GM18505 (cell line): ENCODE data around the gene CSRP1.

Experiments used
- ATAC-seq: cut with Tn5 transposase; IDR thresholded peaks from one replicate; pipeline ENCODE4 v1.9.1; 2021; ENCODE audit not compliant: unreplicated experiment
- POLR2A ChIP-seq: IDR thresholded peaks from 4 replicates; pipeline ENCODE4 v1.6.1; 2011; ENCODE audit warnings: borderline replicate concordance; ENCODE audit not compliant: insufficient read depth, insufficient read length; ENCODE audit errors: extremely low read depth

CSRP1 gene

DNA sequence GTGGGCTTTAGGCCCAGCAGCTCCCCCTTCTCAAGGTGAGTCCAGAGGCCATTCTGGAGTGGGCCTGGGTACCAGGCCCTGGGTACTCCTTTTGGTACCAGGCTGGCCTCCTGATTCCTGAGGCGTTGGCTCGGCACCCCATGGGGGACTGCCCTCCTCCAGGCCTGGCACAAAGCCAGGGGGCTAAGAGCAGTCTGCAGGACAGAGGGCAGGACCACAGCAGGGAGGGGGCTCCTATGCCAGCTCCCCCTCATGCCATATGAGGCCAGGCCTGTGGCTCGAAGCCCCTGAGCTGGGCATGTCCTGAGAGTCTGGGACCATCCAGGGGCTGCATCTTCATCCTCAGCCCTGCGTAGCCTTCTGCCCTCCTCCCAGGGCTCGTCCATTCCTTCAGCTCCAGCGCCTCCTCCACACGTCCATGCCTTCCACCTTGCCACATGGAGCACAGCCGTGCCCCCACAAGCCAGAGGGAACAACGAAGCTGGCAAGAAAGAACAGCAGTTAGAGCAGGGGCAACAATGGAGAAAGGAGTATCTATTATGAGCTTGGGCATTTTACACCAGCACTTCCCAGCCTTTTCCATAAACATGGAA, 41.1 kb downstream of the CSRP1 start:
- TF ChIP-seq POLR2A: no peak
- no peak for ATAC-seq

DNA sequence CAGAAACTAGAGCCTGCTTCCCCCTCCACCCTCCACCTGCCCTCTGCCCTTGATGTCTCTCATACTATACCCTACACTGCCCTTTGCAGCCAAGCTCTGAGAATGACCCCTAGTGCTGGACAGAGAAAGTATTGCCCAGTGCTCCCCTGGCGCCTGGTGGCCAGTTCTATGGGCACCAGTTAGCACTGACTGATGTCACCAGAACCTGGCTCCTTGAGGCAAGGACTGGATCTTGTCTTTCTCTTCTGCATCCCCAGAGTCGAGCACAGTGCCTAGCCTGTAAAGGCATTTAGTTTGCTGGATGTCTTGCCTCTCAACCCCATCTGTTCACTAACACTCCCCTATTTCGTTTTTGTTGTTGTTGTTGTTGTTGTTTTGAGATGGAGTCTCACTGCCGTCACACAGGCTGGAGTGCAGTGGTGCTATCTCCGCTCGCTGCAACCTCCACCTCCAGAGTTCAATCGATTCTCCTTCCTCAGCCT, 43.8 kb downstream of the CSRP1 start:
- no peak for TF ChIP-seq POLR2A
- ATAC-seq: no peak

DNA sequence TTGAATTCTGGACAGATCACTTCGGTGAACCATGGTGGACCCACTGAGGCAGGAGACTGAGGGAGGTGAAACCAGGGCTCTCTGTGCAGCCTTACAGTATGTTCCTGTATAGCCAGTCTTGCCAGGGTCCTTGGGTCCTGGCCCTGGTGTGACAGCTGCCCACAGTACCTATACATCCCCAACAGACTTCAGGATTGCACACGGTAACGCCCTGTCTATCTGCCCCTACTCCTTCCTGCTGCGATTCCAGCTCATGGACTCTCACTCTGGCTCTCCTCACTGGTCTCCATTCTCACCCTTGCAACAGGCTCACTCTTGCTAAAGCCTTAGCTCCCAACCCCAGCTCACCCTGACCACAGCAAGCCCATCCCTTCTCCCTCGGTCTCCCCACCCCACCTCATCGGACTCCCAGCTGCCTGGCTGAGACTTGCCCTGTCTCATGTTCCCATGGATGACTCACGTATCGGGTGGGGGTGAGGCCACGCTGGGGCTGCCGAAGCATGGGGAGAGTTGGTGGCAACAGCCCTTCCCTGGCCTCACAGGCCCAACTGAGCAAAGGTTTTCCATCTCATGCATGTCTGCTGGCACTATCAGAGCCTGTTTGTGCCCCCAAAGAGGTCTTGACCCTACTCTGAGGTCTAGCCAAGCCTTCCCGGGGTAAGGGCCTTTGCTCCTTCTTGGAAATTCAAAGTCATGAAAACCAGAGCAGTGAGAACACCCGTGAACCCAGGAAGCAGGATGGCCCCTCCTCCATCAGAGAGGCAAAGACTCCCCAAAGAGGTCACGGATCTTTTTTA, 45.1 kb downstream of the CSRP1 start:
- no peak for ATAC-seq
- no peak for TF ChIP-seq POLR2A

DNA sequence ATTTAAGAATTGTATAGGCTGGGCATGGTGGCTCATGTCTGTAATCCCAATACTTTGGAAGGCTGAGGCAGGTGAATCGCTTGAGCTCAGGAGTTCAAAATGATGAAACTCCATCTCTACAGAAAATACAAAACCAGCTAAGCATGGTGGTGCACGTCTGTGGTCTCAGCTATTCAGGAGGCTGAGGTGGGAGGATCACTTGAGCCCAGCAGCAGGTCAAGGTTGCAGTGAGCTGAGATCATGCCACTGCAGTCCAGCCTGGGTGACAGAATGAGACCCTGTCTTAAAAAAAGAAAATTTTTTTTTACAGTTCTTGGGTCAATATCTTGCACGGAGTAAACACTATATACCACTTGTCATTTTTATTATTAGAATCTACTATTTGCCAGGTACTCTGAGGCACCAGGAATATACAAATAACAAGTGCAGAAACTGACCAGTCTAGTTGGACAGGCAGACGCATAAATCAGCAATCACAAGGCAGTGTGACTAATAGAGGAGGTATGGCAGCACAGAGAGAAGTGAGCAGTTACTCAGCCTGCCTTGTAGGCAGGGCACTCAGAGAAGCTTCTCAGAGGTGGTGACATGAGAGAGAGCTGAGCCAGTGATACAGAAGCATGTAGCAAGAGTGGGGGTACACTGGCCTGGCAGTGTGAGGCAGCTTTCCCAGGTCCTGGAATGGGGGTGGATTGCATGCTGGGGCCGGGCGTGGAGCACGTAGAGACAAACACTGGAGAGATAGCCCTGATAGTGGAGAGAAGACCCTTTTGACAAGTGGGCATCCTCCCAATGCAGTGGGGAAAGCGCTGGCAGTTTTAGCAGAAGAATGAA, 45.9 kb downstream of the CSRP1 start:
- no peak for ATAC-seq
- no peak for TF ChIP-seq POLR2A

DNA sequence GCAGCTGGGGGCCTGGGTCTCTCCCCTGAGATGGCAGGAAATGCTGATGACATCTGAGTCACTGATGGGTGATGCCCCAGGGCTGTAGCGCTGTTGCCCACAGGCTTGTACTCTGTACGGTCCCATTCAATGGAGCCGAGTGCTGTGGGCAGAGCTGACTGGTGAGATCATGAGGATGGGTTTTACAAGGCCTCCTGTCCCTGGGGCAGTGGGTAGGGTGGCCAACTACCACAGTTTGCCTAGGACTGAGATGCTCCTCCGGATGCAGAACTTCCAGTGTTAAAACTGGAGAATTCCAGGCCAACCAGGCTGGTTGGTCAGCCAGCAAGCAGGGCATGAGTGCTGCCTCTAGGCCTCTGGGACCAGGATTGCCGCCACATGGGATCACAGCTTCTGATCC, 47.1 kb downstream of the CSRP1 start:
- no peak for ATAC-seq
- no peak for TF ChIP-seq POLR2A

DNA sequence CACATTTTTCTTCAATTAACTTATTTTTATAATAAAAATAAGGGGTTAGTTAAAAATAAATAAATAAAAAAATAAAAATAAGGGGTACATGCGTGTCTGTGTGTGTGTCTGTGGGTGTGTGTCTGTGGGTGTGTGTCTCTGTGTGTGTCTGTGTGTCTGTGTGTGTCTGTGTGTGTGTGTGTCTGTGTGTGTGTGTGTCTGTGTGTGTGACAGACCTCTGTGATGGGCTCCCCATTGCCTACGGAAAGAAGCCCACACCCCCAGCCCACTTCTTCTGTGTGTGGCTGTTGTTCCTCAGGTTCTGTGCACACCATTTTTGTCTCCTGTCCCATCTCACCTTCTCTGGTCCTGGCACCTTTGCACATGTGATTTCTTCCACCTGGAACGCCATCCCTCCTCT, 47.9 kb downstream of the CSRP1 start:
- no peak for ATAC-seq
- TF ChIP-seq POLR2A: no peak

DNA sequence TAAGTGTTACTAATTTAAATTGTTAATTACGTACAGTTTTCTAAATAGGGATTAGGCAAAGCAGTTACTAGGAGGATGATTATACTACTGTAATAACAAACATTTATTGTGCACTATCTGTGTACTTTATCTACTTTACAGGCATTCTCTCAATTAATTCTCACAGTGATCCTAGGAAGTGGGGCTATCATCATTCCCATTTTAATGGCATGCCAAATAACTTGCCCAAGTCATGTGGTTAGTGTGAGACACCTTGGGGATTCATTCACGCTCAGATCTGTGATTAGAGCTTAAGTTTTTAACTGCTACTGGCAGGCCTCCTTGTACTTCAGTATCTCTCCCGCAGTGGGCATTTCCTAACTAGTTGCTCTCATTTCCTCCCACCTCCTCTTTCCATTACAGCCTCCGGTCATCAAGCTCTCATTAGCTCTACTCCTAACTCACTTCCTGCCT, 49.4 kb downstream of the CSRP1 start:
- TF ChIP-seq POLR2A: no peak
- no peak for ATAC-seq

DNA sequence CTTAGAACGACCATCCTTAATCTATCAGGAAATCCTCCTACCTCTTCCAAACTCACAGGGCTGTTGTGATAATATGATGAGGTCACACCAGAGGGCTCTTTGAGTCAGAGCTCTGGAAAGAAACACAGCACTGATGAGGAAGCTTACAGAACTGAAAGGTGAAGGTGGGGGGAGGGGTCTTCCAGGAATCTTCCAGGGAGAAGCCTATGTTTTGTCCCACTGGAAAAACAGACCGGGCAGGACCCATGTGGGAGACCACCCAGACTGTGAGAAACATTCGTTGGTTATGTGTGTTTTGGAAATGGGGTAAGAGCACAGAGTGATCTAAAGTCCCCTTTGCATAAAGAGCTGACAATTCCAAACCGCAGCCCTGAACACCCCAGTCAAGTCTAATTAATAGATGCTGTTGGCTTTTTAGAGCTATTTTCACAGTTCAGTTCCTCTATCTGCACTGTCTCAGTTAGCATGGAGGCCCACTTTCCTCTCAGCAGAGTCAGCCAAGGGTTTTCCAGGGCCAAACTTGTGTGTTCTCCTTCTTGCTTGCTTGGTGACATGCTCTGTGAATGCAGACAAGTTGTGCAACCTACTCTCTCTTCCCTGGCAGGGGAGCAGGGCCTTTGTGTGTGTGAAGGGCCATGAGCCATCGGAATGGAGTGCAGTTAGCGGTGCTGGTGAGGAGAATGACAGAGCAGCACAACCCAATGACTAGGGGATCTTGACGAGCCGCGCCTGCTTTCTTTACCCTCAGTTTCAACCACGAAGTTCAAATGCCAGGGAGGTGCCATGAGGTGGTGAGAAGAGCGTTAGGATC, 50.2 kb downstream of the CSRP1 start:
- no peak for TF ChIP-seq POLR2A
- no peak for ATAC-seq

DNA sequence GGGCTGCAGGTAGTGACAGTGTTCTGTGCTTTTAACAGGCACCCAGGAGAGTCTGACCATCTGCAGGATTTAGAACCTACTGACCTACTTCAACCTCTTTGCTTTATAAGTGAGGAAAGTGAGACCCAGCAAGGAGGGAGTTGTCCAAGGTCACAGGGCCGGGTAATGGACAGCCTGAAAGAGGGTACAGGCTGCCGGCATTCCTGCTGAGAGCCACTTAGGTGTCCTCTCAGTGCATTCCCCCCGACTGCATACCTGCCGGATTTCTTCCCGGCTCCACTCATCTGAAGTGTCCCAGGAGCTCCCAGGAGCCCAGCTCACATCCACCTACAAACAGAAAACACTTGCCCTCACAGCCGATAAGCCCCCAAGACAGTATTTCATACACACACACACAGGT, 51.8 kb downstream of the CSRP1 start:
- ATAC-seq: no peak
- no peak for TF ChIP-seq POLR2A

DNA sequence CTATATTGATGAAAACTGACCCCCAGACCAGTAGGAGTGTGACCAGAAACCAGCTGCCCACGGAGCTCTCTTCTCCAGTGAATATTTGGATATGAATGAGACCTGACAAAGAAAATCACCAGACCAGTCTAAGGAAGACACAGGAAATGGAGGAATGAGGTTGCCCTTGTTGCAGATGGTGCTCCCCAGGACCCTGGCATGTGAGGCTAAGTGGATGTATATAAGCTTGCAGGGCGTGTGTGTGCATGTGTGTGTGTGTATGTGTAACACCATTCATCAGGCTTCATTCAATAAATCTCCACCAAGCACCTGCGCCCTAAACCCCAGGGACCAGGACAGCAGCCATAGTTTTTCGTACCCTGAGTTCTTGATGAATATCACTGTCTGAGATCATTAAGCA, 52.3 kb downstream of the CSRP1 start:
- ATAC-seq: no peak

DNA sequence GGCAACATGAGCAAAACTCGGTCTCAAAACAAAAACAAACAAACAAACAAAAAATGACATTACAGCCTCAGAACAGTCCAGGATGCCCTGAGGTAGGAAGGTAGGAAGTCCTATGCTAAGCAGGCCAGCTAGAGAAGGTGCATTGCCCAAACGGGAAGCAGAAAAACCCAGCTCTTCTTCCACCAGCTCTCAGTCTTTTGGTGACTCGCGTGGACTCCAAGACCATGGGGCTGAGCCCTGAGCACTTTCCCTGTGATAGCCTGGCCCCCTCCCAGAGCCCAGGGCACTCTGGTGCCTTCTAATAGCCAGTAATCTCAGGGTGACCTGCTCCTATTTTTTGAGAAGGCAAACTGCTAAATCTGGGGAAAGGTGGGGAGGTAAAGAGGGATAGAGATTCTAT, 54.1 kb downstream of the CSRP1 start:
- no peak for ATAC-seq
- no peak for TF ChIP-seq POLR2A

More for the DNA sequence above, 52.3 kb downstream of the CSRP1 start:
- no peak for TF ChIP-seq POLR2A

DNA sequence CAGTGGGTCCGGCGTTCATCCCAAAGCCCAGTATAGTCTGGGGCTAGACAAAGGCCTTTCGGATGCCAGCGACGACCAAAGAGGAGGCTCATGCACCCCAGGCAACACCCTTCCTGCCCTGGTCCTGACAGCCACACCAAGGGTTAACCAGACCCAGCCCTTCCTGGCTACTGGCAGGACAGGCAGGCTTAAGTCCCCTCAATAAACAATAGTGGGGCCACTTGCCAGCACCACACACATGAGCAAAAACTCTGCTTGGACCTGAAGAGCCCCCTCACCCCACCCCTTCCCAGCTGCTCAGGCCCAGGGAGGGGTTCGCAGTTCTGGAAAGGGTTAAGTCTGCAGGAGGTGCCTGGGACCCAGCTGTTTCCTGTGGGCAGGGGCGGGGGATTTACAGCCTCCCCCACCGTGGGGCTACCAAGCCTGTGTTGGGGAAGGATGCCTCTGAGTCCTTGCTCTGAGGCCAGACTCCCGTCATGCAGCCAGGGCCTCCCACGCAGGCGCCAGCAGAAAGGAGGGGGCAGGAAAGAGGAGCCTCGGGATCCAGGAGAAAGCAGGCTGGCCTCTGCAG, 56.1 kb downstream of the CSRP1 start:
- TF ChIP-seq POLR2A: no peak

More for the DNA sequence above, 56.1 kb downstream of the CSRP1 start:
- no peak for ATAC-seq
